Colonic mucosa (tissue), 4 donors: ENCODE results near the gene ACAA1. TPM values are rescaled to one million over a fixed set of nuclear protein-coding genes. Genes with fewer than 3 reads are reported as not detected.
"Not testable (repeated sequence)": the region's sequence is repeated elsewhere in the genome, so short reads cannot be mapped to it uniquely, and the experiment has no call there.

Experiments used
- DNase-seq: peaks from one replicate; pipeline ENCODE4 v3.0.0-alpha.2; 2020
- H3K27ac ChIP-seq: fragments of 200-600 bp; one replicate; pipeline ENCODE4 v1.8.0; 2021
- H3K27me3 ChIP-seq: fragments of 200-600 bp; one replicate; pipeline ENCODE4 v1.8.0; 2021
- H3K36me3 ChIP-seq: fragments of 200-600 bp; one replicate; pipeline ENCODE4 v1.8.0; 2021
- H3K4me1 ChIP-seq: fragments of 200-600 bp; one replicate; pipeline ENCODE4 v1.8.0; 2021; ENCODE audit warnings: mild to moderate bottlenecking
- H3K4me3 ChIP-seq: fragments of 200-600 bp; one replicate; pipeline ENCODE4 v1.8.0; 2021
- H3K9ac ChIP-seq, 2 donors: one replicate each; pipeline ENCODE4 v1.7.0; 2013; ENCODE audit warnings: control low read depth in 2 of 2, low read depth in 2 of 2, low read length in 2 of 2
- H3K9me3 ChIP-seq: fragments of 200-600 bp; one replicate; pipeline ENCODE4 v1.8.0; 2021
- intact Hi-C: fragments of 100-400 bp; cut with DNase I; formaldehyde crosslinking; loops from one replicate; pipeline ENCODE4 v1.14.1; 2022
- total RNA-seq, 2 donors: library from RNA; stranded (reverse); fragmentation: NEBNext Ultra II Directional in 1 of 2; extraction: Animal tissue kit (Norgen Biotek cat#: 25700) in 1 of 2; gene quantifications; one replicate each; pipeline ENCODE4 v1.2.1, GENCODE V29; 2021
- TF ChIP-seq, protein P1 (sequence below): fragments of 200-600 bp; IDR thresholded peaks from one replicate; pipeline ENCODE4 v1.8.0; 2022; ENCODE audit warnings: antibody characterized with exemption, mild to moderate bottlenecking
- donor health status: healthy.
- donor health status: DM: no; HTN: no; CAD: no.
- donor health status: DM: no; HTN: no; CAD: no.

Gene ACAA1
- total RNA-seq, 2 donors from 2014 or later, result 135 to 167 TPM

DNA sequence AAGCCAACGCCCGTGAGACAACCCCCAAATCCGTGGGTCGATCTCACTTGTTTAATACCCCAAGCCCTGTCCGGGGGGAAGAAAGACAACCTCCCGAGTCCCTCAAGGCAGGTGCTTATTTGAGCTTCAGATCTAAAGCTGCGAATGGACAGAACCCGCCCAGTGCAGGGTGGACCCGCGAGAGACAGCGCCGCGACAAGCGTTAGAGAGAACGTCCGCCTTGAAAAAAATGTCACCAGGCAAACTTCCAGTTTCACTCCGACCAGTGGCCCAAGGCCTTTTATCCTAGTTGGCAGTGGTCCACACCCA is 27.7 kb upstream of the ACAA1 start:
- TF ChIP-seq, protein P1, sequence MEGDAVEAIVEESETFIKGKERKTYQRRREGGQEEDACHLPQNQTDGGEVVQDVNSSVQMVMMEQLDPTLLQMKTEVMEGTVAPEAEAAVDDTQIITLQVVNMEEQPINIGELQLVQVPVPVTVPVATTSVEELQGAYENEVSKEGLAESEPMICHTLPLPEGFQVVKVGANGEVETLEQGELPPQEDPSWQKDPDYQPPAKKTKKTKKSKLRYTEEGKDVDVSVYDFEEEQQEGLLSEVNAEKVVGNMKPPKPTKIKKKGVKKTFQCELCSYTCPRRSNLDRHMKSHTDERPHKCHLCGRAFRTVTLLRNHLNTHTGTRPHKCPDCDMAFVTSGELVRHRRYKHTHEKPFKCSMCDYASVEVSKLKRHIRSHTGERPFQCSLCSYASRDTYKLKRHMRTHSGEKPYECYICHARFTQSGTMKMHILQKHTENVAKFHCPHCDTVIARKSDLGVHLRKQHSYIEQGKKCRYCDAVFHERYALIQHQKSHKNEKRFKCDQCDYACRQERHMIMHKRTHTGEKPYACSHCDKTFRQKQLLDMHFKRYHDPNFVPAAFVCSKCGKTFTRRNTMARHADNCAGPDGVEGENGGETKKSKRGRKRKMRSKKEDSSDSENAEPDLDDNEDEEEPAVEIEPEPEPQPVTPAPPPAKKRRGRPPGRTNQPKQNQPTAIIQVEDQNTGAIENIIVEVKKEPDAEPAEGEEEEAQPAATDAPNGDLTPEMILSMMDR, result no peak
- H3K36me3 ChIP-seq, result no peaks in the 10 kb centered on the region
- intact Hi-C loops, result no loop called here
- peak overlapping the region; percentile 98 for H3K27ac ChIP-seq
- no peaks in the 10 kb centered on the region for H3K9me3 ChIP-seq
- H3K4me3 ChIP-seq, result peak overlapping the region; percentile 95
- no peaks in the 10 kb centered on the region for H3K4me1 ChIP-seq
- H3K9ac ChIP-seq, result peak overlapping the region; percentile 61 to 91
- no peaks in the 10 kb centered on the region for H3K27me3 ChIP-seq
- DNase-seq, result no peak

DNA sequence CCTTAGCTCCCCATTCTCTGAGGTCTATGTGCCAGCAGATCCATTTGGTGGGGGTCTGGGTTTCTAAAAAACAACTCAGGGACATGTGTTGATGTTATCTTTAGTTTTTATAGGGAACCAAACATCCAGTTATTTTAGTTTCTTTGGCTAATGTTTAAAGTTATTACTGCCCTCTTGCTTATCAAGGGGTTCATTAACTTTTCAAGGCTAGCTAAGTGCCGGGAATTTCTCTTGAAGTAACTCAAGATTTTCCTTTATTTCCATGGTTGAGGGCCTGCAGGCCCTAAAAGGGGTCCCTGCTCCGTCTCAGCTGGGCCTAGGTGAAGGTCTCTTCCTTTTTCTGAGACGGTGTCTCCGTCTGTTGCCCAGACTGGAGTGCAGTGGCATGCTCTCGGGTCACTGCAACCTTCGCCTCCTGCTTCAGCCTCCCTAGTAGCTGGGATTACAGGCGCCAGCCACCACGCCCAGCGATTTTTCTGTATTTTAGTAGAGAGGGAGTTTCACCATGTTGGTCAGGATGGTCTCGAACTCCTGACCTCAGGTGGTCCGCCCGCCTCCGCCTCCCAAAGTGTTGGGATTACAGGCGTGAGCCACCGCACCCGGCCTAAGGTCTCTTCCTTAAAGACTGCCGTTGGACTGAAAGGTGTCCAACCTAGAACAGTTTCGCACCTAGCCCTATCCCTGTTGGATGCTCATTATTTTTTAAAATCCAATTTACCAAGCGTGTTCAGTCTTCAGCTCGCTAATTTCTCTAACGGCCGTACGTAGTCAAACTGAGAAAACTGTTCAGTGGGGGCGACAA is 27.1 kb upstream of the ACAA1 start:
- intact Hi-C loops, result no loop called here
- peak overlapping the region; percentile 95 for H3K4me3 ChIP-seq
- peak overlapping the region; percentile 98 for H3K27ac ChIP-seq
- TF ChIP-seq, protein P1, result no peak
- H3K9me3 ChIP-seq, result no peaks in the 10 kb centered on the region
- H3K36me3 ChIP-seq, result no peaks in the 10 kb centered on the region
- peak; percentile 42 for DNase-seq
- peak overlapping the region; percentile 61 to 91 for H3K9ac ChIP-seq
- H3K4me1 ChIP-seq, result no peaks in the 10 kb centered on the region
- H3K27me3 ChIP-seq, result no peaks in the 10 kb centered on the region

DNA sequence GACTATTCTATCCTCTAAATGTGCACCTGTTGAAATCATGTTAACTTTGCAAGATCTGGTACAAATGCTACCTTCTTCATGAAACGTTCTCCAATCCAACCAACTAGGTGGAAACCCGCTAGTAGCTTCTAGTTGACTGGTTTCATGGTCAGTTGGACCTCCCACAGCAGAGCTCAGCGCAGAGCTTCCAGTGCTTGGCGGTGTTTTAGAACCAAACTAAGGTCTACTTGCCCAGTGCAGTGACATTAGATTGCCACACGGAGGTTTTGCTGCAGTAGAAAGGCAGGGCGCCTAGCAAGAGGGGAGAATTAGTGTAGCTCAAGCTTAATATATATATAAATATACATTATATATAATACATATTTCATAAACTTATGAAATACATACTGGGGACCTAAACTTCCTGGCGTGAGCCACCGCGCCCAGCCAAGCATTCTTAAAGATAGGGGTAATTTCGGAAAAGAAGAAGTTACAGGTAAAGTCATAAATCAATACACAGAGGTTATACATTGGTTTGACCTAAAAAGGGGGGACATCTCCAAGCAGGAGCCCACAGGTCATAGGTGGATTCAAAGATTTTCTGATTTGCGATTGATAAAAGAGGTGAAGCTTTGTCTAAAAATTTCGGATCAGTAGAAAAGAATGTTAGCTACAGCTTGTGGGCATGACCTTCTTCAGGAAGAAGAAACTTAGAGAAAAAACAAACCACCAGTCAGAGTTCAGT is 26.4 kb upstream of the ACAA1 start:
- intact Hi-C loops, result no loop called here
- H3K27ac ChIP-seq, result no peak overlapping the region

DNA sequence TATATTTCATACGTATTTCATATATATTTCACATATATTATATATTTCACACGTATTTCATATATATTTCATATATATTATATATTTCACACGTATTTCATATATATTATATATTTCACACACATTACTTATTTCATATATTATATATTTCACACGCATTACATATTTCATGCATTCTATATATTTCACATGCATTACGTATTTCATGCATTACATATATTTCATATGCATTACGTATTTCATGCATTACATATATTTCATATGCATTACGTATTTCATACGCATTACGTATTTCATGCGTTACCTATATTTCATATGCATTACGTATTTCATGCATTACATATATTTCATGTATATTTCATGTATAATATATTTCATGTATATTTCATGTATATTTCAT is 23.8 kb upstream of the ACAA1 start:
- H3K9ac ChIP-seq, H3K27me3 ChIP-seq, DNase-seq, H3K4me3 ChIP-seq, H3K36me3 ChIP-seq, intact Hi-C loops, H3K9me3 ChIP-seq, H3K4me1 ChIP-seq, H3K27ac ChIP-seq: not testable (repeated sequence)

More for the DNA sequence above, 26.4 kb upstream of the ACAA1 start:
- DNase-seq, result no peak
- no peak overlapping the region for H3K9ac ChIP-seq
- H3K9me3 ChIP-seq, result no peaks in the 10 kb centered on the region
- no peaks in the 10 kb centered on the region for H3K4me1 ChIP-seq
- H3K27me3 ChIP-seq, result no peaks in the 10 kb centered on the region
- H3K4me3 ChIP-seq, result no peak overlapping the region
- TF ChIP-seq, protein P1, result peak; percentile 14
- no peaks in the 10 kb centered on the region for H3K36me3 ChIP-seq

DNA sequence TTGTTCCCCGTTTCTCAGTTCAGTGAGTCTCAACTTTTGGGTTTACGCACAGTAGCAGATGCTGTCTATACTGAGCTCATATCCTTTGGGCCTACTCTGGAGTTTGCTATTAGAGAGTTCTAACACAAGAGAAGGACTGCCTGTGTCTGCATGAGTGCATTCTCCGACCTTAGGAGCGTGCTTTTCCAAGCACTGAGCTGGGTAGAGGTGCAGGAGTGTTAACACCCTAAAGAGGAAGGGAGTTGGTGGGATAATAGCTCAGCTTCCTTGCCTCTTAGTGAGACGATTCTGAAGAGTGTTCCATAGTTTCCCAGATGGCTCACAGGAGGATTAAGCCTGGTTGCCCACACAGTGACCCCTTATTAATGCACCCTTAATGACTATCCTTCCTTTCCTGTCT is 21.5 kb upstream of the ACAA1 start:
- no peak for DNase-seq
- intact Hi-C loops, result no loop called here
- TF ChIP-seq, protein P1, result no peak

DNA sequence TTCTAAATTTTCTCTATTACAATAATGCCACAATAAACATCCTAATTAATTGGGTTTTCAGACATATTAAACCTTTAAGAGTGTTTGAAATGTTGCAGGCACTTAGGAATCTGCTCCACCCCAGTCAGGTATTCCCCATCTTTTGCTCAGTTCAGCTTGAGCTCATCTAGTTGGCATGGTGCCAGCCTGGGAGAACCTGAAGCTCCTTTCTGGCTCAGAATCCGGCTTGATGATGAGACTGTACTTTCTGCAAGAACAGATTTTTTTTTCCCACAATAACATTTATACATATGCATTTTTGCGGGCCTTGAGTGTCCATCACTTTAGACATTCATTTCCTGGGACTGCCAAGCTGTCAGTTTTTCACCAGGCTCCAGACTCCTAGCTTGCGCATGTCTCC is 20.7 kb upstream of the ACAA1 start:
- H3K27me3 ChIP-seq, result no peaks in the 10 kb centered on the region
- no peaks in the 10 kb centered on the region for H3K36me3 ChIP-seq
- no peak overlapping the region for H3K9ac ChIP-seq
- intact Hi-C loops, result no loop called here
- H3K4me1 ChIP-seq, result no peaks in the 10 kb centered on the region
- H3K9me3 ChIP-seq, result no peaks in the 10 kb centered on the region
- DNase-seq, result no peak
- H3K4me3 ChIP-seq, result no peak overlapping the region
- TF ChIP-seq, protein P1, result no peak
- H3K27ac ChIP-seq, result no peak overlapping the region

More for the DNA sequence above, 21.5 kb upstream of the ACAA1 start:
- Histone ChIP-seq H3K4me3 (no peak overlapping the region), H3K27me3 (no peaks in the 10 kb centered on the region), H3K9ac (no peak overlapping the region), H3K36me3 (no peaks in the 10 kb centered on the region), H3K9me3 (no peaks in the 10 kb centered on the region), H3K4me1 (no peaks in the 10 kb centered on the region), H3K27ac (no peak overlapping the region)
